Hepatocyte (in vitro differentiated cells): ENCODE results near the gene KBTBD8.

Experiments
- EZH2phosphoT487 ChIP-seq: fragments of 200-600 bp; sonication (generic); IDR thresholded peaks from one replicate; pipeline ENCODE4 v1.6.1; 2018; ENCODE audit warnings: antibody characterized with exemption, mild to moderate bottlenecking, low read depth, moderate library complexity; ENCODE audit not compliant: unreplicated experiment, severe bottlenecking
- TF ChIP-seq, protein P1 (sequence below): fragments of 200-600 bp; sonication (generic); IDR thresholded peaks from 2 replicates; pipeline ENCODE4 v1.5.1; 2016; ENCODE audit warnings: antibody characterized with exemption, mild to moderate bottlenecking; ENCODE audit not compliant: poor library complexity

- no peak for TF ChIP-seq EZH2phosphoT487
- TF ChIP-seq, protein P1, sequence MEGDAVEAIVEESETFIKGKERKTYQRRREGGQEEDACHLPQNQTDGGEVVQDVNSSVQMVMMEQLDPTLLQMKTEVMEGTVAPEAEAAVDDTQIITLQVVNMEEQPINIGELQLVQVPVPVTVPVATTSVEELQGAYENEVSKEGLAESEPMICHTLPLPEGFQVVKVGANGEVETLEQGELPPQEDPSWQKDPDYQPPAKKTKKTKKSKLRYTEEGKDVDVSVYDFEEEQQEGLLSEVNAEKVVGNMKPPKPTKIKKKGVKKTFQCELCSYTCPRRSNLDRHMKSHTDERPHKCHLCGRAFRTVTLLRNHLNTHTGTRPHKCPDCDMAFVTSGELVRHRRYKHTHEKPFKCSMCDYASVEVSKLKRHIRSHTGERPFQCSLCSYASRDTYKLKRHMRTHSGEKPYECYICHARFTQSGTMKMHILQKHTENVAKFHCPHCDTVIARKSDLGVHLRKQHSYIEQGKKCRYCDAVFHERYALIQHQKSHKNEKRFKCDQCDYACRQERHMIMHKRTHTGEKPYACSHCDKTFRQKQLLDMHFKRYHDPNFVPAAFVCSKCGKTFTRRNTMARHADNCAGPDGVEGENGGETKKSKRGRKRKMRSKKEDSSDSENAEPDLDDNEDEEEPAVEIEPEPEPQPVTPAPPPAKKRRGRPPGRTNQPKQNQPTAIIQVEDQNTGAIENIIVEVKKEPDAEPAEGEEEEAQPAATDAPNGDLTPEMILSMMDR, result no peak
Measured at GRCh38 chr3:66980791-66981190, 17.3 kb upstream of the KBTBD8 start.
